Breast epithelium (tissue), 4 donors: ENCODE measurements around the gene UNC5A. TPM values are rescaled to one million over a fixed set of nuclear protein-coding genes. Genes with fewer than 3 reads are reported as not detected.

Experiments used
- DNase-seq, 2 donors: peaks; one replicate each; pipeline ENCODE4 v3.0.0-alpha.2; 2019; ENCODE audit warnings: low spot score in 2 of 2
- H3K27ac ChIP-seq, 2 donors: fragments of 200-600 bp; sonication (generic) in 1 of 2; one replicate each; pipeline ENCODE4 v1.5.1; 2016 to 2019; ENCODE audit warnings: mild to moderate bottlenecking in 1 of 2
- H3K27me3 ChIP-seq, 2 donors: fragments of 200-600 bp; sonication (generic) in 1 of 2; one replicate each; pipeline versions ENCODE4 v1.5.1 to v1.6.0; 2017 to 2019; ENCODE audit warnings: control low read depth in 1 of 2, mild to moderate bottlenecking in 1 of 2
- H3K36me3 ChIP-seq: fragments of 200-600 bp; one replicate; pipeline ENCODE4 v1.5.1; 2019
- H3K4me1 ChIP-seq, 2 donors: fragments of 200-600 bp; sonication (generic); one replicate each; pipeline ENCODE4 v1.5.1; 2016 to 2019; ENCODE audit warnings: control low read depth in 1 of 2
- H3K4me3 ChIP-seq, 3 donors: fragments of 200-600 bp; sonication (generic); 1 replicate in 2 of 3; 2 replicates in 1 of 3; pipeline ENCODE4 v1.5.1; 2016 to 2019; ENCODE audit warnings: mild to moderate bottlenecking in 3 of 3, moderate library complexity in 2 of 3
- H3K9me3 ChIP-seq, 2 donors: fragments of 200-600 bp; sonication (generic) in 1 of 2; one replicate each; pipeline ENCODE4 v1.5.1; 2016 to 2019; ENCODE audit warnings: control low read depth in 1 of 2
- POLR2A ChIP-seq: fragments of 450-650 bp; IDR thresholded peaks from one replicate; pipeline ENCODE4 v1.6.1; 2016; ENCODE audit warnings: antibody characterized with exemption, mild to moderate bottlenecking, moderate library complexity
- POLR2AphosphoS5 ChIP-seq, 3 donors: sonication (generic); formaldehyde crosslinking; IDR thresholded peaks; one replicate each; pipeline ENCODE4 v1.6.1; 2017; ENCODE audit warnings: antibody characterized with exemption in 3 of 3
- intact Hi-C: fragments of 100-400 bp; cut with DNase I; formaldehyde crosslinking; loops from one replicate; pipeline ENCODE4 v1.15.1; 2023; ENCODE audit warnings: low total_unique reads
- total RNA-seq, 3 donors: library from RNA; depleted of rRNA; stranded (reverse); fragments of >200 nt; gene quantifications; one replicate each; pipeline ENCODE4 v1.1.0, GENCODE V29; 2016
- TF ChIP-seq, protein P1 (sequence below), 3 donors: fragments of 450-650 bp; IDR thresholded peaks; one replicate each; pipeline ENCODE4 v1.5.1; 2016 to 2017; ENCODE audit warnings: antibody characterized with exemption in 3 of 3, mild to moderate bottlenecking in 3 of 3, moderate library complexity in 3 of 3

Gene UNC5A
- total RNA-seq, 3 donors from 2014 or later = 0.15 to 2.9 TPM; not detected in 1

DNA sequence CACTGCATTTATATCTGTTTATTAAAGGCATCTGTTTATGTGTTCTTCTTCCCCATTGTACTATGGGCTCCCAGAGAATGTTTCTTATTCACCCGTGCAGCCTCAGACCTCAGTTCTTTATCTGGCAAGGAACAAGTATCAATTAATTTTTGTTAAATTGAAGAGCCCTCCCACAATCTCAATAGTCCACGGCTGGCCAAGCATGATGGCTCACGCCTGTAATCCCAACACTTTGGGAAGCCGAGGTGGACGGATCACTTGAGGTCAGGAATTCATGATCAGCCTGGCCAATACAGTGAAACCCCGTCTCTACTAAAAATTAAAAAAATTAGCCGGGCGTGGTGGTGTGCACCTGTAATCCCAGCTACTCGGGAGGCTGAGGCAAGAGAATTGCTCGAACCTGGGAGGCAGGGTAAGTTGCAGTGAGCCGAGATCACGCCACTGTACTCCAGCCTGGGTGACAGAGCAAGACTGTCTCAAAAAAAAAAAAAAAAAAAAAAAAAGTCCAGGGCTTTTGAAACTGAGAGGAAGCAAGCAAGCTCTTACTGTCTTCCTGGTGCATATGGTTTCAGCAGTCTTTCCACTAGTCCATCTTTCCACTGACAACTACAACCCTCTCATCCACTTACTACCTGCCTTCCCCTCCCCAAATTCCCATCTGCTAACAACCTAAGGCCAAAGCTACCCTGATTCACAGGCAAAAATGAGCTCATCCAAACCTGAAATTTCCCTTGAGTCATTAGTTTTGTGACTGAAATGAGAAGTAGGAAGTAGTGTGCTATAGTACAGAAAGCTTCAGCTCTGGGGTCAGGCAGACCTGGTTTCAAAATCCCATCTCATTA is 91.1 kb downstream of the UNC5A start:
- Histone ChIP-seq H3K4me1 (no peaks in the 10 kb centered on the region), H3K36me3 (no peaks in the 10 kb centered on the region), H3K27me3 (no peaks in the 10 kb centered on the region), H3K4me3 (no peak overlapping the region), H3K9me3 (no peaks in the 10 kb centered on the region), H3K27ac (no peak overlapping the region)
- intact Hi-C loops = no loop called here
- no peak for TF ChIP-seq POLR2AphosphoS5 (IDR thresholded peaks at IDR 0.05)
- TF ChIP-seq POLR2A = no peak
- TF ChIP-seq, protein P1, sequence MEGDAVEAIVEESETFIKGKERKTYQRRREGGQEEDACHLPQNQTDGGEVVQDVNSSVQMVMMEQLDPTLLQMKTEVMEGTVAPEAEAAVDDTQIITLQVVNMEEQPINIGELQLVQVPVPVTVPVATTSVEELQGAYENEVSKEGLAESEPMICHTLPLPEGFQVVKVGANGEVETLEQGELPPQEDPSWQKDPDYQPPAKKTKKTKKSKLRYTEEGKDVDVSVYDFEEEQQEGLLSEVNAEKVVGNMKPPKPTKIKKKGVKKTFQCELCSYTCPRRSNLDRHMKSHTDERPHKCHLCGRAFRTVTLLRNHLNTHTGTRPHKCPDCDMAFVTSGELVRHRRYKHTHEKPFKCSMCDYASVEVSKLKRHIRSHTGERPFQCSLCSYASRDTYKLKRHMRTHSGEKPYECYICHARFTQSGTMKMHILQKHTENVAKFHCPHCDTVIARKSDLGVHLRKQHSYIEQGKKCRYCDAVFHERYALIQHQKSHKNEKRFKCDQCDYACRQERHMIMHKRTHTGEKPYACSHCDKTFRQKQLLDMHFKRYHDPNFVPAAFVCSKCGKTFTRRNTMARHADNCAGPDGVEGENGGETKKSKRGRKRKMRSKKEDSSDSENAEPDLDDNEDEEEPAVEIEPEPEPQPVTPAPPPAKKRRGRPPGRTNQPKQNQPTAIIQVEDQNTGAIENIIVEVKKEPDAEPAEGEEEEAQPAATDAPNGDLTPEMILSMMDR (IDR thresholded peaks at IDR 0.05) = no peak
- peak in 1 of 2 donors; percentile 6 for DNase-seq

DNA sequence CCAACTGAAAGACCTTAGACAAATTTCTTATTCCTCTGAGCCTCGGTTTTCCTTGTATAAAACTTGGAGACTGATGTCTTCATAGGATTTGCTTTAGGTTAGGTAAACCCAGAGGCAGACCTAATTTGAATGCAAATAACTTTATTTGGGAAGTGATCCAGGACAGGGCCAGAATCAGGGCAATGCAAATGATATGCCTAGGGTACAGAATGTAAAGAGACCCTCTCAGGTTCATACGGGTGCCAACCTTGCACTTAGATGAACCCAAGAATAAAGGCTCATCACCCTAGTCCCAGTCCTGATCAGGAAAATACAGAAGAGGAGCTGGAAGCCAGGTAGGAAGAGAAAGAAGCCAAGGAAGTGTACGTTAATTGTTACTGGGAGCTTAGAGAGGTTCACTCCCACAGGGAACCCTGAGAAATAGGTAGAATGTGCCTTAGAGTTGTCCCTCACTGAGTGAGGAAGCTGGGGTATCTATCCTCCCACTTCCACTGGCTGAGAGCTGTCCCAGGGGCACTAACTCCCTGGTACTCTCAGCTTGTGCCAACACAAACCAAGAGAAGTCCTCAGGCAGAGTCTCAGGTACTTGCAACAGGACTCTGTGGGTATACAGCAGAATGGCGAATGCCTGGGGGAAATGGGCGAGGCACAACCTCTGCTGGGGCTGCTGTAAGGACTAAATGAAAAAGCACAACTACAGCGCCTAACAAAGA is 91.9 kb downstream of the UNC5A start:
- peak in 1 of 2 donors; percentile 10 for DNase-seq
- H3K27ac ChIP-seq = no peak overlapping the region
- H3K9me3 ChIP-seq = no peaks in the 10 kb centered on the region
- TF ChIP-seq POLR2AphosphoS5 (IDR thresholded peaks at IDR 0.05) (no peak), POLR2A (no peak)
- TF ChIP-seq, protein P1 (IDR thresholded peaks at IDR 0.05) = no peak
- intact Hi-C loops = no loop called here
- no peaks in the 10 kb centered on the region for H3K27me3 ChIP-seq
- H3K4me1 ChIP-seq = no peaks in the 10 kb centered on the region
- H3K36me3 ChIP-seq = no peaks in the 10 kb centered on the region
- no peak overlapping the region for H3K4me3 ChIP-seq

DNA sequence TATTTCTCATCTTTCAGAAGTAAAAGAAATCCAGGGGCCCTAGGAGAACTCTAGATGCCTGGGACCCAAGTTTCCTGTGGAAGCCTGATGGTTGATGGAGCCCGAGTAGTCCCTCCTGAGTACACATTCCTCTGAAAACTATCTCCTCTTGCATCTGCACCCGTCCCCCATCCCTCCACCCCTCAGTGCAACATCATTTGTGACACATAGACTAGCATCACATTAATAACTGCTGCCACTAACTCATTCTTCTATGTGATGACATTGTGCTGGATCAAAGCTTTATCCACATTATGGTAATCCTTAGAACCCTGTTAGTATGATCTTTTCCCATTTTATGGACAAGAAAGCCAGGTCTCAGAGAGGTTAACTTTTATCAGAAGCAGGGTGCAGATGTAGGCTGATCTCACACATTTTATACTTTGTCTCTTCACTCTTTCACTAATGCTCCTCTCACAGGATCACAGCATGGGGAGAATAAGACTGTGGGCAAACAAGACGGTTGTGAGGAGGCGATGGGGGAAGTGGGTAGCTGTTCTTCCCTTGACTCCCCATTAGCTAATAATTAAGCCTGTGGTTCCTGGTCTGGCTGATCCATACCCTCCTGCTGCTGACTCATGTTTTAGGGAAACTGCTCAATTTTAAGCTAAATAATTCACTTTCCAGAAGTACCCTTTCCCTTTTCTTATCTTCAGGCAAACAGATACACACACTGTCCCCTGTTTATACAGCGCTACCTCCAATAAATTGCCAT is 92.7 kb downstream of the UNC5A start:
- Histone ChIP-seq H3K9me3 (no peaks in the 10 kb centered on the region), H3K4me1 (no peaks in the 10 kb centered on the region), H3K27ac (peak overlapping the region; percentile 39 to 45), H3K27me3 (no peaks in the 10 kb centered on the region), H3K4me3 (no peak overlapping the region), H3K36me3 (no peaks in the 10 kb centered on the region)
- TF ChIP-seq POLR2A (no peak), POLR2AphosphoS5 (IDR thresholded peaks at IDR 0.05) (no peak)
- TF ChIP-seq, protein P1 (IDR thresholded peaks at IDR 0.05) = no peak
- intact Hi-C loops = no loop called here
- DNase-seq = peak in 1 of 2 donors; percentile 10

DNA sequence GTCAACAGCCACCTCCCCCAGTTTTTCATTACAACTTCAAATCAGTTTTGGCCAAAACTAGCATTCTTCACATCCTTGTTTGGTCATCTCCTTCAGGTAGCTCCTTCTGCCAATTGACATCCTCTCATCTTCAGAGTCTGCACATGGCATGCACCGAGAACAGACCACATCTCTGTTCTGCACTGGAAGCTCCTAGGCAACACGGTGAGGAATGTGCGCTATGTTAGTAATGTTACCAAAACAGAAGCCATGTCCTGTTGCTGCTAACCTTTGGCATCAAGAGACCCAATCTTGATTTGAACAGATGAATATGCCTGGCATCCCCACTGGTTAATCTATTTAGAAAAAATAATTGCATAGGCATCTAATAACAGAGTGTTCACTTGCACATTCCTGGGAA is 93.9 kb downstream of the UNC5A start:
- Histone ChIP-seq H3K27ac (peak overlapping the region in 1 of 2 donors; percentile 45), H3K4me3 (no peak overlapping the region), H3K9me3 (no peaks in the 10 kb centered on the region), H3K36me3 (no peaks in the 10 kb centered on the region), H3K27me3 (no peaks in the 10 kb centered on the region), H3K4me1 (no peaks in the 10 kb centered on the region)
- DNase-seq = peak in 1 of 2 donors; percentile 54
- intact Hi-C loops = no loop called here
- TF ChIP-seq POLR2AphosphoS5 (IDR thresholded peaks at IDR 0.05) = no peak
- TF ChIP-seq POLR2A = no peak
- TF ChIP-seq, protein P1 (IDR thresholded peaks at IDR 0.05) = no peak
